ENCODE results near the gene POLD3. TPM values are rescaled to one million over a fixed set of nuclear protein-coding genes. Genes with fewer than 3 reads are reported as not detected.

POLD3 gene
- total RNA-seq, 1 donor from 2014 or later = 16.3 TPM

DNA sequence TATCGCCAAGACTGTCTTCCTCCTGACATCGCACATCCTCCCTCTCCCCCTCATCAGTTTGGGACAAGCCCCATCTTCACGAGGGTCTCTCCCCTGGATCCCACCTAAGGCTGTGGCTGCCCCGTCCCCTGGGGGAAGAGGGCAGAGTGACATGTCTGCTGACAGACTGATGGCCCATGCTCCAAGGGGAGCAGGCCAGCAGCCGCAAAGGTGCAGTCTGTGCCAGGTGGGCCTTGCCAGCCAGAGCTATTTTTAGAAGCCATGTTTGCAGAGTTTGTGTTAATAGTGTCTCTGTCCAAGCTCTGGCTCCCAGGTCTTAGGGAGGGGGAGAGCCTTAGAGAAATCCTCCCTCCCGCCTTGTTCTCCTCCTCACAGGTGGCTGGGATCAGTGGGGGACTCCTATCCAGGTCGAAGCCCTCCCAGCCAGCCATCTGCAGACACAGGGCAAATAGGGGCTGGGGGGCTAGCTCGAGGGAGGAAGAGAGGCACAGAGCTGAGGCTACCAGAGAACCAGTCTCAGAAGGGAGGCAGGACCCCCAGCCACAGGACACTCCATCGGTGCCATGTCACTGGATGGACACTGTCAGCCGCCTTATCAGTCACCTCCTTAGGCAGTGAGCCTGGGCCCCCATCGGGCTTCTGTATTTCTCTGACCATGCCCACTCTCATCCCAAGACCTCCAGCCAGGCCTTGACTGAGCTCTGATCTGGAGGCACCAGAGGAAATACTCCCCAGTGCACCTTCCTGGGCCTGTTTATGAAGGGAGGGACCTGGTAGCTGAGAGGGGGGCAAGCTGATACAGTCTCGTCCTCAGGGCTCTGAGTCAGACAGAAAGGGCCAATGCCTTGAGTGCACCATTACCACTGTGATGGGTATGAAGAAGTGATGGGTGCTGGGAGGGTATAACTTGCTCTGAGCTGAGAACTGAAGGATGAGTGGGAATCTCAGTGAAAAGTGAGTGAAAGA is 89.6 kb downstream of the POLD3 start:
- POLR2A ChIA-PET = no interaction called here
- H3K27me3 Mint-ChIP-seq = peaks cover 25% of the 10 kb centered on the region

GRCh38 chr11:74682731-74683278 is 90.4 kb downstream of the POLD3 start:
- no peaks in the 10 kb centered on the region for H3K36me3 Mint-ChIP-seq (ENCODE audit: low read depth)
- intact Hi-C loops (cut with micrococcal nuclease) = no loop called here
- ATAC-seq (ENCODE audit: low read depth) = no peak
- ChIA-PET POLR2A (no interaction called here), CTCF (no interaction called here)
- no peaks in the 10 kb centered on the region for H3K9me3 Mint-ChIP-seq
- H3K4me3 Mint-ChIP-seq = no peak overlapping the region
- no peaks in the 10 kb centered on the region for H3K4me1 Mint-ChIP-seq
- no peak for DNase-seq
- TF ChIP-seq, protein P1, sequence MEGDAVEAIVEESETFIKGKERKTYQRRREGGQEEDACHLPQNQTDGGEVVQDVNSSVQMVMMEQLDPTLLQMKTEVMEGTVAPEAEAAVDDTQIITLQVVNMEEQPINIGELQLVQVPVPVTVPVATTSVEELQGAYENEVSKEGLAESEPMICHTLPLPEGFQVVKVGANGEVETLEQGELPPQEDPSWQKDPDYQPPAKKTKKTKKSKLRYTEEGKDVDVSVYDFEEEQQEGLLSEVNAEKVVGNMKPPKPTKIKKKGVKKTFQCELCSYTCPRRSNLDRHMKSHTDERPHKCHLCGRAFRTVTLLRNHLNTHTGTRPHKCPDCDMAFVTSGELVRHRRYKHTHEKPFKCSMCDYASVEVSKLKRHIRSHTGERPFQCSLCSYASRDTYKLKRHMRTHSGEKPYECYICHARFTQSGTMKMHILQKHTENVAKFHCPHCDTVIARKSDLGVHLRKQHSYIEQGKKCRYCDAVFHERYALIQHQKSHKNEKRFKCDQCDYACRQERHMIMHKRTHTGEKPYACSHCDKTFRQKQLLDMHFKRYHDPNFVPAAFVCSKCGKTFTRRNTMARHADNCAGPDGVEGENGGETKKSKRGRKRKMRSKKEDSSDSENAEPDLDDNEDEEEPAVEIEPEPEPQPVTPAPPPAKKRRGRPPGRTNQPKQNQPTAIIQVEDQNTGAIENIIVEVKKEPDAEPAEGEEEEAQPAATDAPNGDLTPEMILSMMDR (IDR thresholded peaks at IDR 0.05) = no peak
- H3K27ac Mint-ChIP-seq = no peak overlapping the region
- peaks cover 25% of the 10 kb centered on the region for H3K27me3 Mint-ChIP-seq

More for the DNA sequence above, 89.6 kb downstream of the POLD3 start:
- DNase-seq = no peak
- TF ChIP-seq, protein P1 (IDR thresholded peaks at IDR 0.05) = no peak
- Mint-ChIP-seq H3K9me3 (no peaks in the 10 kb centered on the region), H3K36me3 (ENCODE audit: low read depth) (no peaks in the 10 kb centered on the region), H3K27ac (no peak overlapping the region), H3K4me3 (no peak overlapping the region), H3K4me1 (no peaks in the 10 kb centered on the region)
- intact Hi-C loops (cut with micrococcal nuclease) = no loop called here
- no peak for ATAC-seq (ENCODE audit: low read depth)
- CTCF ChIA-PET = no interaction called here

DNA sequence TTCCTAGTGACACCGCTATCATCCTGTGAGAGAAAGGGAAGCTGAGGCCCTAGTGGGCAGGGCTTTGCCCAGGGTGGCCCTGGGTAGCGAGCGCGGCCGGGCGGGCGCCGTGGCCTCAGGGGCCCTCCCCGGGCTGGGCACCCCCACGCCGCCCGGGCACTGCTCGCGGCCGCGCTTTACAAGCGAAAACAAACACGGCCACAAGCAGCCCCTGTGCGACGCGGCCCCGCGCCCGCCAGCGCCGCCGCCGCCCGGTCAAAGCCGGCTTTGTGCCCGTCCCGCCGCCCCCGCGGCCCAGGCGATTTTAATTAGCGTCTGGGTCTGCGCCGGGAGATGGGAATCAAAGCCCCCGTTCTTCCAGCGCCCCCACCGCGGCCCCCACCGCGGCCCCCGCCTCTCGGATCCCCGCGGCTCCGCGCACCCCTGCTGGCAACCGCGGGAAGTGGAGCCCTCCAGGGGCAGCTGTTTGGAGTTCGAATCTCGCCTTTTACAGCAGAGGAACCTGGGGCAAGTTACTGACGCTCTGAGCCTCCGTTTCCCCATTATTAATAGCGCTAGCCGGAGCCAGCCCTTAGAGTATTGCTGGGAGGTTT is 91.0 kb downstream of the POLD3 start:
- Mint-ChIP-seq H3K9me3 (no peaks in the 10 kb centered on the region), H3K27me3 (peaks cover 25% of the 10 kb centered on the region), H3K27ac (no peak overlapping the region), H3K4me3 (no peak overlapping the region), H3K36me3 (ENCODE audit: low read depth) (no peaks in the 10 kb centered on the region), H3K4me1 (no peaks in the 10 kb centered on the region)
- ChIA-PET POLR2A (no interaction called here), CTCF (no interaction called here)
- intact Hi-C loops (cut with micrococcal nuclease) = no loop called here
- TF ChIP-seq, protein P1 (IDR thresholded peaks at IDR 0.05) = no peak
- DNase-seq (no peak), ATAC-seq (ENCODE audit: low read depth) (no peak)

- intact Hi-C loops (cut with micrococcal nuclease) = no loop called here
- CTCF ChIA-PET = no interaction called here
- peaks cover 25% of the 10 kb centered on the region for H3K27me3 Mint-ChIP-seq
- H3K4me1 Mint-ChIP-seq = no peaks in the 10 kb centered on the region
- no peak overlapping the region for H3K27ac Mint-ChIP-seq
- no peaks in the 10 kb centered on the region for H3K36me3 Mint-ChIP-seq (ENCODE audit: low read depth)
- DNase-seq (no peak), ATAC-seq (ENCODE audit: low read depth) (no peak)
- POLR2A ChIA-PET = no interaction called here
- no peak overlapping the region for H3K4me3 Mint-ChIP-seq
- TF ChIP-seq, protein P1 (IDR thresholded peaks at IDR 0.05) = no peak
- H3K9me3 Mint-ChIP-seq = no peaks in the 10 kb centered on the region
Measured at GRCh38 chr11:74683941-74684481, 91.6 kb downstream of the POLD3 start.

DNA sequence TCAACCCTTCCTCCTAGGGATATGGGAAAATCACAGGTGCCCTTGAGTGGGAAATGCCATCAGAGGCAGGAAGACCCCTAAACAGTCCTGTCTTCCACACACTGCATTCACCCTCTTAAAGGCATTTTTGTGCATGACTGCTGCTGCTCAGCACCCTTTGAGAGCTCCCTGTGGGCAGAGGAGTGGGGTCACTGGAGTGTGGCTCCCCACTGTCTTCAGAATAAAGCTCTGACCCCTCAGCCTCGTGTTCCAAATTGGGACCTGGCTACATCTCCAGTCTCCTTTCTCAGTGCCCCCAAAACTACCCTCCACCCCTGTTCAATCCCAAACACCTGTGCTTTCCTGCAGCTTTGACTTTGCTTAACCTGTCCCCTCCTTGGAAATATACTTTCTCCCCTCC is 92.3 kb downstream of the POLD3 start:
- DNase-seq = no peak
- ChIA-PET POLR2A (no interaction called here), CTCF (no interaction called here)
- no peak for ATAC-seq (ENCODE audit: low read depth)
- Mint-ChIP-seq H3K4me1 (no peaks in the 10 kb centered on the region), H3K36me3 (ENCODE audit: low read depth) (no peaks in the 10 kb centered on the region), H3K27ac (no peak overlapping the region), H3K4me3 (no peak overlapping the region), H3K27me3 (peaks cover 25% of the 10 kb centered on the region), H3K9me3 (no peaks in the 10 kb centered on the region)
- intact Hi-C loops (cut with micrococcal nuclease) = no loop called here
- TF ChIP-seq, protein P1 (IDR thresholded peaks at IDR 0.05) = no peak
